HG02852 (cell line): ENCODE measurements around the gene NOSTRIN.
"Not testable (repeated sequence)": the region's sequence is repeated elsewhere in the genome, so short reads cannot be mapped to it uniquely, and the experiment has no call there.

ENCODE experiments used
- ATAC-seq: cut with Tn5 transposase; IDR thresholded peaks from one replicate; pipeline ENCODE4 v1.9.1; 2021; ENCODE audit warnings: mild to moderate bottlenecking, moderate library complexity; ENCODE audit not compliant: unreplicated experiment

NOSTRIN gene

DNA sequence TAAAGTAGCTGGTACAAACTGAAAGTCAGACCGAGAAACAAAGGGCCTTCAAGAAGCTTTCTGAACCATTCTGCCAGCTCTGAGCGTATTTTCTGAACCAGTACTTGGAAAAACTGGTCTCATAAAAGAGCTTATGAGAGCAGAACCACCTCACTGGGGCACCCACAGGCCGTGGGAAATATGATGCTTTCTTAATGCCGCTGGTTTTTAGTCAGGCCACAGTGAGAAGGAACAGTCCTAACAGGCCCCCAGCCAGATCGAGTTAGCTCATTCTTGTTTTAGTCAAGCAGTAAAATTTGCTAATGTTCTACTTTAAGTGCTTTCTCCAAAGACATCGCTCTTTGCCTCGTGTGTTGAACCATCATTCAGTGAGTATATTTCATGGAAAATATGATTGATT lies 12.7 kb upstream of the NOSTRIN start:
- ATAC-seq, result no peak

DNA sequence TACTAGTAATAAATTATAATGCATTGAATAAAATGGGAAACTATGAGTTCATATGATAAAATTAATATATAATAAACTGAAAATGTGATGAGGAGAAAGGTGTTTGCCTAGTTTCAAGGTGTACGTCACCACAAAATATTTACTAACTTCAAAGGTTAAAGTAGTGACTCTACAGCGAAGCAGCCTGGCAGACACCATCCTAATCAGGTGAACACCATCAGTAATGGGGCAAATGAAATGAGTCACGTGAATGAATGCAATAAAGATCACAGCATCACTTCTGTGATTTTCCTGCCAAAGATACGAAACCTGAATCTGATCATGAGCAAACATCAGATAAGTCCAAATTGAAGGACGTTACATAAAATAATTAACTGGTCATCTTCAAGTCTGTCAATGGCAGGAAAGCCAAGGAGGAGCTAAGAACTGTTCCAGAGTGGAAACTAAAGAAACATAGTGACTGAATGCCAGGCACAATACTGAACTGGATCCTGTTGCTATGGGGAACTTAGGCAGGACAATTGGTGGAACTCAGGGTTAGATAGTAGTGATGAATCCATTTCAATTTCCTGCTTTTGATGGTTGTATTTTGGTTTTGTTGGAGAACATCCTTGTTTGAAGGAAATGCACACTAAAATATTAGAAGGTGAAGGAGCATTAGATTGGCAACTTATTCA lies 12.1 kb upstream of the NOSTRIN start:
- no peak for ATAC-seq

DNA sequence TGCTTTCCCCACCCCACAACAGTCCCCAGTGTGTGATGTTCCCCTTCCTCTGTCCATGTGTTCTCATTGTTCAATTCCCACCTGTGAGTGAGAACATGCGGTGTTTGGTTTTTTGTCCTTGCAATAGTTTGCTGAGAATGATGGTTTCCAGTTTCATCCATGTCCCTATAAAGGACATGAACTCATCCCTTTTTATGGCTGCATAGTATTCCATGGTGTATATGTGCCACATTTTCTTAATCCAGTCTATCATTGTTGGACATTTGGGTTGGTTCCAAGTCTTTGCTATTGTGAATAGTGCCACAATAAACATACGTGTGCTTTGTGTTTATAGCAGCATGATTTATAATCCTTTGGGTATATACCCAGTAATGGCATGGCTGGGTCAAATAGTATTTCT lies 11.3 kb upstream of the NOSTRIN start:
- ATAC-seq, result not testable (repeated sequence)

DNA sequence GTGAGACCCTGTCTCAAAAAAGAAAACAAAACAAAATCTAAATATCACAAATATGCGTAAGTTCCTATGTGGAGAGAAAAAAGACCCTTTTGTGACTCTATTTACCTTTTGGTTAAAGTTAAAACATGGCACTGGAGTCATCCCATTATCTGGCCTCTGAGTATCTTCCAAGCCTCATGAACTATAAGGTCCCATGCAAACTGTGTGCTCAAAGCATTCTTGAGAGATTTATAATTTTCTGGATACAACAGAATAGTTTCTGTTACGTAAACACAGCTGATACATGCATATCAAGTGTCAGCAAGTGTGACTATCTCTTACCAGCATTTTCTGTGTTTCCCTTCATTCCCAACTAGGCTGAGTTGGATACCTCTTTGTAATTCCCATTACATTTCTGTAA lies 8.8 kb upstream of the NOSTRIN start:
- ATAC-seq, result no peak

DNA sequence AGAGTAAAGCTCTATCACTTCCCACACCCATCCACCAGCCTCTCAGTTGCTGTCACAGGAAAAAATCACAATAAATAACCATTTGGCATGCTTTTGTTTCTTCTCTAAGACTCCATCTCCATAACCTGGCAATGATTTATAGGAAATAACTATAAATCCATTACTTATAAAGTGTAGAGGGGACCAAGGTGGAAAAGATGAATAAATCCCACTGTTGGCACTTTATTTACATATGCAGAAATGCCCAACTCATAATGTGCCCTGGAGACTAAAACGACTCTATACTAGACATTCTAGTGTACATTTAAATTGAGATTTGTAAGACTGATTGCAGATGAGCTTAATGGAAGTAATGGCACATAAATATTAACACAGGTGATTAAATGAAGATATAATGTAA lies 7.5 kb upstream of the NOSTRIN start:
- ATAC-seq, result no peak

DNA sequence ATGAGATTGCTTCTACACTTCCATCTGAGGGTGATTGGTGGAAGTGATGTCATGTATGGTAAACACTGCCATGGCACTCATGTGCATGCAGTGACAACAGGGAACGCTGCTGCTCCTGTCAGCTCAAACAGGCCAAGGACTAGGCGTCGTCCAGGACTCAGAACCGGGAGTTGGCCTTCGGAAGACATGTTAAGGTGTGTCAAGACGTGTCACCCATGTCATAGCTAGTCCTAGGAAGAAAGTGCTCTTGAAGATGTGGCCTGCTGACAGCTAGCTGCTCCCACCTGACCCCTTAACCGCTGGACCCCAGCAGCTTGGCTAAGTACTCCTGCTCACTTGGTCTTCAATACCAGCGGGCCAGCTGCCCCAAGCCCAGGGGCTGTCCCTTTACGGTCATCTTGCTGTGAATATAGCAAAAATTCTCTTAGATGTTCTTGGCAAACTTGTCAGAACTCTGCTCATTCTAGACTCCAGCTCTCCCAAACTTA lies 6.3 kb upstream of the NOSTRIN start:
- ATAC-seq, result no peak

DNA sequence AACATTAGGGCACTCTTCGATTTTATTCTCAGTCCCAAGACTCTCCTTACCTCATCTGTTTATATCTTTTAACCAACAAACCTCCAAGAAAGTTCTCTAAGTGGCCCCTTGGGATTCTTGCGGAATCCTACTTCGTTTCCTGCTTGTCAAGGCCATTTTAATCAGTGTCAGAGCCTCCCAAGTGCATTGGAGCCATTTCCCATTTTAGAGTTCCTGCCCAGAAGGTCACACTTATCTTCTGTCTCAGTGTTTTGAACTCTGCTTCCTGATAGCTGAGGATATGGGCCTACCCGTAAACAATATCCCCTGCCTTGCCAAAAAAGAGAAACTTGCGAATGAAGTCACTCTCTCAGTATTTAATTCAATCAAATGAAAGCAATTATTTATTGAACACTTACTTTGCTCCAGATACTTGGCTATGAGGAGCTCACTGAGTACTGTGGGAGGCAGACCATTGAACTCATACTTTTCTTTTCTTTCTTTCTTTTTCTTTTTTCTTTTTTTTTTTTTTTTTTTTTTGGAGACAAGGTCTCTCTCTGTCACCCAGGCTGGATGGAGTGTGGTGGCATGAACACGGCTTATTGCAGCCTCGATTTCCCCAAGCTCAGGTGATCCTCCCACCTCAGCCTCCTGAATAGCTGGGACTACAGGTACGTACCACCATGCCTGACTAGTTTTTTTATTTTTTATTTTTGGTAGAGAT lies 5.7 kb upstream of the NOSTRIN start:
- no peak for ATAC-seq

DNA sequence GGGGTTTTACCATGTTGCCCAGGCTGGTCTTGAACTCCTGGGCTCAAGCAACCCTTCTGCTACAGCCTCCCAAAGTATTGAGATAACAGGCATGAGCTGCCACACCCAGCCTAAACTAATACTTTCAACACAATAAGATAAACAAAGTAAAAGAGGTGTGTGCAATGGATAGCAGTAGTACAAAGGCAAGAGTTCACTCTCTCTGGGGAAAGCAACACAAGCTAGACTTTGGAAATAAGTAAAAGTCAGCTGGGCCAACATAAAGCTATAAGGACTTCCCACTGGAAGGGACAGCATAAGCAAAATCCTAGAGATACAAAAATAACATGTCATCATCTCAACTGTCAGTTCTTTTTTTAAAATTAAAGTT lies 5.2 kb upstream of the NOSTRIN start:
- ATAC-seq, result no peak

DNA sequence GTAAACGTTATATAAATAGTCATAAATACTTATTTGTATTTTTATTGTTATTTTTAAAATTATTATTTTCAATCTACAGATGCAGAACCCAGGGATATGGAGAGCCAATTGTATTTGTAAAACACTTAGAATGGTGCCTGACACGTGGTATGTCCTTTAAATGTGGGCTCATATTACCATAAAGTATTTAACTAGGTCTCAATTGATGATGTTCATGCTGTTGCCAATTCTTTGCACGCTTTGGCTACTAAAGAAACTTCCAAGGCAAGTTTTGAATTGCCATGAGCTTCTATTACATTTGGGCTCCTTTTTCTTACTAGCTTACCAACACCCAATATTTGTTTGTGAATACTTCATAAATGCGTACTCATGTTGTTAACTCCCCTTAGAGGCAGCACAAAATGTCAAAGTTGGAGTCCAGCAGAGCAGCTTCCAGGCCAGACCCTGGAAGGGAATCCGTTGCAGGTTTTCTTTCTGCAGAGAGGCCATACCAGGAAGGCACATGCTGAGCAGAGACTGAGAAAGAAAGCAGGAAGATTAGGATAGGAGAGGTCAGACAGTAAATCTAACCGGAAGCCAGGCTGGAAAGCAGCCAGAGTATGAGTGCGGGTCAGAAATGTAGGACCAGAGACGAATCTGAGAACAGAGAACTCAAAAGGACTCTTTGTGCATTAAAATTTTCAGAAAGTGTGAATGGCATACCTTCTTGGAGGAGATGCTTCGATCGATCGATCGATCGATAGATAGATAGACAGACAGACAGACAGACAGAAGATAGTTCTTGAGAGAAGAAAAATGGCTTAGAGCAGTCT lies 4.2 kb upstream of the NOSTRIN start:
- ATAC-seq, result no peak

DNA sequence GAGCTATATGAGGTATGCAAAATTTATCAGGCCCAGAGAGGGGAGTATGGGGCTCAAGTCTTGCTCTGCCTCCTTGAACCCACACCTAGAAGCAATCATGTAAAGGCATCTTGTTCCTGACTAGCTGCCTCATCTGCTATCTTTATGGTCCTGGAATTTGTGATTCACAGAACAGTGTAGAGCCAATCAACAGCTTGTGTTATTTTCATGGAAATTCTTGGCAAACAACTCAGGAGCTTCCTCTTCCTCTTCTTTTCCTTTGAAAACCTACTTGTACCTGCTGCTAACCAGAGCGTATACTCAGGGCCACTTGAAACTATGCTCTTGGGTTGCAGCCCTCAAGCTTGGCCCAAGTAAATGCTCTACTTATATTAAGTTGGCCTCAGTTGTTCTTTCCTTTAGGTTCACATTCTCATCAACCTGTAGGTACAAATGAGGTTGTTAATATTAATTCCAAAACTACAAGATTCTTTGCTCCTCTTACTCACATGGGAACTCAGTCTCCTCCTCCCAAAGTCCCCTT lies 3.5 kb upstream of the NOSTRIN start:
- no peak for ATAC-seq

DNA sequence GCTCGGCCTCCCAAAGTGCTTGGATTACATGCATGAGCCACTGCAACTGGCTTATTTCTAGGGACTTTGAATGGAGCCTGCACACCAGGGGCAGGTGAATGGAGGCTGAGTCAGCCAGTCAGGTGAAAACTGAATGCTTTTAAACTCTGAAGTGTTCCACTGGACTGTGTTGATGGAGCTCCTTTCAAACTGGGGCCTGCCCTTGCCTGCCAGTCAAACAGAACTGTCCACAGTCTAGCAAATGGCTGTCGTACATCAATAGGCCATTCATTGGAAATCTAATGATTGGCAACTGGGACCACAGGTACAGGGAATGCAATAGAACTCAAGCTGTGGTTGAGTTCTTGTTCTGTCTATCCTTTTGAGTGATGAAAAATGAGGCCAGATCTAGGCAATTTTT lies 966 bp upstream of the NOSTRIN start:
- ATAC-seq, result no peak

DNA sequence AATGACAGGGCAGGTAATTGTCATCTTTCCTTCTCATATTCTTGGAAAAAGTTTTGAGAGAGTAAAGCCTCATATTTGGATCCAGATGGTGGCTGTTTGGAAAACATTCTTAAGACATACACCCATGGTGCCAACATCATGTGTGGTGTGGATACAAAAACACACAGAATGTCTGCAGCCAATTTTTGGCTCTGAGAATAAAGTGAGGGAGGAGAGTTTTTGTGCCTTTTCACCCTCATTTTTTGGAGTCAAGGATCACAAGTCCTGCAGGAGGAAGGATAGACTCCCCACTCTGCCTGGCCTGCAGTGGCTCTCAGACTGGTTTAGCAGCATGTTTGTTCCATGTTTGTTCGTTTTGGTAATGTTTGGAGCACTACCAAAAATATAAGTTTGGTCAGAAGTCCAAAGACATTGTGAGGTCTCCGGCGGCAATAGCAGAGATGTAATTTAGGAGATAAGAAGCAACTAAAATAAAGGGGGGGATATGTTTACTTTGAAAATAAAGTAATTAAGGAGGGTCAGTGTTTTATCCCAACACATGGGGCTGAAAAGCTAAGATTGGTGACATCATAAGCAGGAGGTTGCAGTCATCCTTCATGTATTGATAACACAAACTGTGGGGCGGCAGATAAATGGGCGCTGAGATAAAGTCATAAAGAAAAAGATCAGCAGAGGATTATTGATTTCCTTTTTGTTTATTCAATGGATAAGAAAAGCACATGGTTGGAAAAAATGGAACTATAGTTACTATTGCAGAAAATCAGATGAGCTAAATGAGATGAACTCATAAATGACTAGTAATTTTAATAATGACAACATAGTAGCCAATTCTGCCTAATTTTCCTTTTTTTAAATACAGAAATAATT lies 655 bp downstream of the NOSTRIN start:
- ATAC-seq, result no peak

DNA sequence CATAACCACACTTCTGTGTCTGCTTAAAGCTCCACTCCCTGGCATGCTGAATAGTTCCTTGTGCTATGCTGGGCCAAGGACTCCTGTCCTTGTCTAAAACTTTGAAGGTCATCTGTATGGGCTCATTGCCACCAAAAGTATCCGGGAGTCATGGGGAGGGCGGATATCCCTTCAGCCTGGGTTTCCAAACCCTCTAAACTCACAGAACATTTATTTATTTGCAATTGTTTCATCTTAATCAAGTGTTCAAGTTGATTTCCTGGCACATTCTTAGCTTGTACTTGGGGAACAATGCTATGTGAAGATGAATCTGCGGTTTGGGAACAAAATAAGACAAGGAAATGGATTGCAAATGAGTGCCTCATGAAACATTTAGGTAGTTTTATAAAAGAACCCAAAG lies 1.8 kb downstream of the NOSTRIN start:
- ATAC-seq, result no peak

DNA sequence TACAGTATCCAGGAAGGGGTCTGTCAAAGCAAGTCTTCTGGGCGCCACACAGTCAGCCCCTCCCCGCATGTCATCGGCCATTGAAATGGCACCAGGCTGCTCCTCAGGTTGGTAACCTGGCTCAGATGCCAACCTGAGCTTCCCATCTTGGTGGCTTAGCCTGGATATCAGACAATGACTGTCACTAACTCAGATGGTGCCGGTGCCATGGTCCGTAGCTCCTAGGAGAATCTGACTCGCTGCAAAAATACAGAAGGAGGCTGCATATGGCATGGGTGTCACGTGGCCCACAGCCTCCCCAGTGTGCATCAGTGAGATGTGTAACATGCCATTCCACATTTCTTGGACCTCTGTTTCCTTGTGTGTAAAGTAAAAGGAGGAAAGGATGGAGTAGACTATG lies 3.2 kb downstream of the NOSTRIN start:
- ATAC-seq, result no peak

DNA sequence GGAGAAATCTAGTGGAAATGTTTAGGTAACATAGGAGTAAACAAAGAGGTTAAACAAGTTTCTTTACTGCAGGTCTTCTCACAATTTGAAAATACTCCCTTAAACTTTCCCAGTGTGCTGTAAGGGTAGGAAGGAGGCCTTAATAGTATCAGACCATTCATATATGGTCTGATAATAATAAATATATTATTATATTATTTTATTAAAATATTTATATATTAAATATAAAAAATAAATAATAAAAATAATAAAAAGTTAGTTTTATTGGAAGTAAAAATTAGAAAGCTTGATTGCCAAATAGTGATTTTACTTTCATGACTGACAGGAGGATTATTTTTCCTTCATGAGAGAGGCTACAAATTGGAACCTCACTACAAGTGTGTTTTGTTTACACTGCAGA lies 7.1 kb downstream of the NOSTRIN start:
- ATAC-seq, result no peak

DNA sequence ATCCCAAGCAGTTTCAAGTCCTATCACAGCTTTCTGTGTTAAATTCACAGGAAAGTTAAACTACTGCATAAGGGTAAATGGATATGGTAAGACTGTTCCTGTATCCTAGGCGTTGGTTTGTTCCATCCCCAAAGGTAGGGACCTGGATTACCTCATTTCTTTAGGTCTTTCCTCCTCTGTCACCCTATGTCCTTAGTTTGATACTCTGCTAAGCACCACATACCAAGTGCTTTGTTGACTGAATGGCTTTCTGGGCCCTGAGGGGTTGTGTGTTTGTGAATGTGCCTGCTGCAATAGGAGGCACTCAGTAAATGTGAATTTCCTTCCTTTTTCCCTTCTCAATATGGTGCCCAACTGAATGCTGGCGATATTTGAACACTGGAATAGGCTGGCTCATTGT lies 7.8 kb downstream of the NOSTRIN start:
- no peak for ATAC-seq

DNA sequence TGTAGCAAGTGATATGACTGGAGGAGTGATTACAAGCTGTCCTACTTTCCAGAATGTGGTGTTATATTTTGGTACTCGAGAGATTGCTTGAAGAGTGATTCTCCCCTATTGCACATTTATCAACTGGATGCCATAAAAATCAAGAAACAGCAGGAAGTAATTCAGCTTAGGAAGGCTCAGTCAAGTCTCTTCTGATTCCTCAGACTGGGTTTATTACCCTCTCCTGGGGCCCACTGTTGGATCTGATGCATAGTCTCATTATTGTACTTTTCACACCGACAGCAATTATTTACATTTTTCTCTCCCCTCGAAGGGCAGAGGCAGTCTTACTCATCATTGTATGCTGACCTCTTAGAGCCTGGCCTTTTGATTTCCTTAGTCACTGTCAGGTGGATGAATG lies 9.3 kb downstream of the NOSTRIN start:
- no peak for ATAC-seq

DNA sequence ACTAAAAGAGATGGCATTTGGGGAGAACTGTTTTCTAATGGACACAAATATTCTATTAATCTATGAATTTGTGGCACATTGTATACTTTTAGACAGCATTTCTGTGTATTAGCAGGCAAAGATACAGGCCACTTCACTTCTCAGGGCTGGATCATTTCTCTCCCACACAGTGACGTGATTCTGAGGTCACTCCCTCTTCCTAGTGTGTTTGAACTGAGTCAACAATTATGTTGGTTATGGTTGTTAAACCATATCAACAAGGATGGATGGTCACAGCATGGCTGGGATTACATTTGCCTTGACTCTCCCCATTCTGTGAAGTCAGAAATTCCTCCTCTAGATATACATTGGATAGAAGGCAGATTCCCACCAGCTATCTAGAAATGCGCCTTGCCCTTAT lies 11.6 kb downstream of the NOSTRIN start:
- no peak for ATAC-seq

DNA sequence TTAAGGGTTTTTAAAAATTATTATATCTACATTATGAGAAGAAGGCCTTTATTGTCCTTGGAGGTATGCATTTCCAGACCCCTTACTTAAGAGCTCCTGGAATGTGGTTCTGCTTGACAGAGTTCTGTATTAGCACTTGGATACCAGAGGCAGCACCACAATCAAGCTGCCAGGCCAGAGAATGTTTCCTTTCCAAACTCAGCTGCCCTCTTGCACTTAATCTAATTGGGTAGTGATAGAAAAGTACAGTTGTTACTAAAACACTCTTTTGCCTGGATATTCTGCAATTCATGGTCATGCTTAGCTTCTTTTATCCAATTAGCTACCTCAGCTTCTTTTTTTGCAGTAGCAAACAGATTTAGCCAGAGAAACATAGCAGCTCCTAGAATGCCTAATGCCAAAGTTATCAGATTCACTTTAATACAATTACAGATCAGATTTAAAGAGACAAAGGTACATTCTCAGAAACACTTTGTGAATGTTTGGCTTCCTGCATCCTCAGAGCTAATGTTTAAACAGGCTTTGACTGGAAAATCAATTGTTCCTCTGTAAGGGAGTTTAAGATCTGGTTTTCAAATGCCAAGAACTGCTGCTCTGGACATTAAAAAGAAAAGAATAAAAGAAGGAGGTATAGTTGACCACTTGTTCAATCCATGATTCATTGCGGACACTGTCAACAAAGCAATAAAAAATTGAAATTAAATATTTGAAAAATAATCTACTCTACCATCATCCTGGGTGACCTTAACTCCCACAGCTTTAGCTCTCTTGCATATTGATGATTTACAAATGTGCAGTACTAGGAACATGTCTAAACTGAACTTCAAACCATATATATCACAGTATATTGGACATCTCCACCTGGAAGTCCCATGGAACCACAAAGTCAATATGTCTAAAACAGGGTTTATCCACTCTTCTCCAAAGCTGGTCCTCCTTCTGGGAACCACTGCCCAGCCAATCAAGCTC lies 12.8 kb downstream of the NOSTRIN start:
- no peak for ATAC-seq

DNA sequence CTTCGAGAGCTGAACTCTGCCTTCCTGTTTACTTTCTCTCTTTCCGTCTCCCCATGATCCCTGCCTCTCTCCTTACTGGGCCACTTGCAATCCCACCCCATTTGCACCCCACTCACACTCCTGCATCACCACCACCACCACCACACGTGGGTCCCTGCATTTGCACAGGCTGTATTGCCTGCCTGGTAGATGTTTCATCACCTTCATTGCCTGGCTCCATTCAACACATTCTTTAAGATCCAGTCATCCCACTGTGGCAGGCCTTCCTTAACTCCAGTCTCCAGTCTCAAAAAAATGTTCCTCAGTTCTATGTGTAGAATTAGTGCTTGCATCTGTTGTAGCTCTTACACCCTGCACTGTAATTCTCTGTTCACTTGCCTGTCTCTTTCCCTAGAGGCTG lies 13.9 kb downstream of the NOSTRIN start:
- ATAC-seq, result no peak
